HG03108 (cell line): ENCODE data around the gene GCK.
"Not testable (repeated sequence)": the region's sequence is repeated elsewhere in the genome, so short reads cannot be mapped to it uniquely, and the experiment has no call there.

ENCODE experiments used
- ATAC-seq: cut with Tn5 transposase; IDR thresholded peaks from one replicate; pipeline ENCODE4 v1.9.1; 2021; ENCODE audit warnings: moderate library complexity; ENCODE audit not compliant: unreplicated experiment

Gene GCK

DNA sequence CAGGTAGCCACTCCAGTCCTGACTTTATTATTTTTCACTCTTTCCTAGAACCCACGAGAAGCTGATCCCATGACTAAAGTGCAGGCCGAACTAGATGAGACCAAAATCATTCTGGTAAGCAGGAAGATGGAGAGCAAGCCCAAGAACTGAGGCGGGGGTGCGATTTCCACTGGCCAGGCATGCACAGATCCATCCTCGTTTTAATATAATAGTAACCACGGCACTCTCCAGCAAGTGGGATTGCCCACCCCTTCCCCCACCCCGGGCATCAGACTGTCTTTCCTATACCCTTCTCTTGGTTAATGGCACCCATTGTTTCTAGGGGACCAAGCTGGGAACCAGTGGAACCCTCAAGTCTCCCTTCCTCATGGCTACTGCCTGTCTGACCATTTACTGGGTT, 18.8 kb upstream of the GCK start:
- no peak for ATAC-seq

DNA sequence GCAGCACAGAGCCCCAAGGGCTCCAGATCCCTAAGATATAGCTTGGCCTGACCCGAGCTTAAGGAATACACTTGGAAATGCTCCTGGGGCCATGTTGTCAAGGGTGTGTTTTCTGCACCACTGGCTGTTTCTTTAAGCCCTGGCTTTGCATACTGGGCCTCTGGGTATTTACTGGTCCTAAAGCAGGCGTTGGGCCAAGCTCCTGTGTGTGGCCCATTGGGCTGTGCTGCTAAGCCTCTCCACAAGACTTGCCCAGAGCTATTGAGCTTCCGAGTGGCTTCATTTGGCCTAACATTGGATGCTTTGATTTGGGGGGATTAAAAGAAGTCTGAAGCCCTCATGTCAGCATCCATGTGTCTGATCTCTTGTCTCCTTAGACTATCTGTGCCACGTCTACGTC, 16.8 kb upstream of the GCK start:
- no peak for ATAC-seq

- no peak for ATAC-seq
These were observed 12.6 kb upstream of the GCK start for GRCh38 chr7:44201813-44202212.

DNA sequence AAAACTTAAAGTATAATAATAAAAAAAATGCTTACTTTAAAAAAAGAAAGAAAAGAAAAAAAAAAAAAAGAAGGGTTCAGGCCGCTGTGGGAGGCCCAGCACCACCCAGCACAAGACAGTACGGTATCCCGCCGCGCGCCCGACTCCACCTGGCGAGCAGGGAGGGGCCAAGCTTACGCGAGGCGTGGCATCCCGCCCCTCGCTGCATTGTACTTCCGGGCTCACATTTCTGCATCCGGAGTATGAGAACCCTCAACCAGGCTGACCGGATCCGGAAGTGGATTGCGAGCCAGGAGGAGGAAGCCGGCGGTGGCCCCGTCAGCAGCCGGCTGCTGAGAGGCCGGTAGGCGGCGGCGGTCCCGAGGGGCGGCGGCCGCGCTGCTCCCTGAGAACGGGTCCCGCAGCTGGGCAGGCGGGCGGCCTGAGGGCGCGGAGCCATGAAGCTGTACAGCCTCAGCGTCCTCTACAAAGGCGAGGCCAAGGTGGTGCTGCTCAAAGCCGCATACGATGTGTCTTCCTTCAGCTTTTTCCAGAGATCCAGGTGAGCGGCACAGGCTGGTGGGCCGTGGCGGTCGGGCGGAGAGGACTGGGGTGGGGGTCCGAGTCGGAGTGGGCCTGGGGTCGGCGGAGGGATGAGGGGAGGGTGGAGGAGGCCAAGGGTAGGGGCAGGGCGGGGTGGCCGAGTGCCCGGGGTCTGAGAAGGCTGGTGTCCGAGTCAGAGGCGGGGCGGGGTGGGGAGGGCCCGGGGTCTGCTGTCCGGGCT, 11.6 kb upstream of the GCK start, which contains the start of gene YKT6:
YKT6 (plus strand) TSS at position 280 of the 763 bp plus-strand sequence; CDS start at position 438, 158 bp downstream.
- peak; percentile 99 for ATAC-seq

GRCh38 chr7:44200163-44200562, 10.9 kb upstream of the GCK start:
- ATAC-seq = not testable (repeated sequence)

- no peak for ATAC-seq
These were observed 8.2 kb upstream of the GCK start for GRCh38 chr7:44197474-44197873.

DNA sequence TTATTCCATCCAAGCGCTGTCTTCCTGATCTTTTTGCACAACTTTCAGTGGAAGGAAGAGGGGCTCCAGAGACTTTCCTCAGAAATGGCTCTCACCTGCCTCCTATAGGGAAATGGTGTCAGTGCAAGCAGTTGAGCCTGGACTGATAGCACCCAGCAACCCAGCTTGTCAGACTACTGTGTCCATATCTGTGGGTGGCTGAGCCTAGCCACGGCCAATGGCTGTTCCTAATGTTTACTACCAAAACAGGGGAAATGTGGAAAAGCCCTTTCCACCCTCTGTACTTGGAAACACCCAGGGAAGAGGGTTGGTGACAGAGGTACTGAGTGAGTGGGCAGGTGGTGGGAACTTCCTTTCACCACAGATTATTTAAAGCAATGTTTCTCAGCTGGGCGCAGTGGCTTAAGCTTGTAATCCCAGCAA, 7.2 kb upstream of the GCK start:
- ATAC-seq = no peak

GRCh38 chr7:44195889-44196288, 6.7 kb upstream of the GCK start:
- no peak for ATAC-seq

- ATAC-seq = no peak
These were observed 5.4 kb upstream of the GCK start for GRCh38 chr7:44194562-44195145.

DNA sequence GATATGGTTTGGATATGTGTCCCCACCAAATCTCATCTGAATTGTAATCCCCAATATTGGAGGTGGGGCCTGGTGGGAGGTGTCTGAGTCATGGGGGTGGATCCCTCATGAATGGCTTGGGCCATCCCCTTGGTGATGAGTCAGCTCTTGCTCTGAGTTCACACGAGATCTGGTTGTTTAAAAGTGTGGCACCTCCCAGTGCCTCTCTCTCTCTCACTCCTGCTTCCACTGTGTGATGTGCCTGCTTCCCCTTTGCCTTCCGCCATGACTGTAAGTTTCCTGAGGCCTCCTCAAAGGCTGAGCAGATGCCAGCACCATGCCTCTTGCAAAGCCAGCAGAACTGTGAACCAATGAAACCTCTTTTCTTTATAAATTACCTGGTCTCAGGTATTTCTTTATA, 4.8 kb upstream of the GCK start:
- ATAC-seq = no peak

DNA sequence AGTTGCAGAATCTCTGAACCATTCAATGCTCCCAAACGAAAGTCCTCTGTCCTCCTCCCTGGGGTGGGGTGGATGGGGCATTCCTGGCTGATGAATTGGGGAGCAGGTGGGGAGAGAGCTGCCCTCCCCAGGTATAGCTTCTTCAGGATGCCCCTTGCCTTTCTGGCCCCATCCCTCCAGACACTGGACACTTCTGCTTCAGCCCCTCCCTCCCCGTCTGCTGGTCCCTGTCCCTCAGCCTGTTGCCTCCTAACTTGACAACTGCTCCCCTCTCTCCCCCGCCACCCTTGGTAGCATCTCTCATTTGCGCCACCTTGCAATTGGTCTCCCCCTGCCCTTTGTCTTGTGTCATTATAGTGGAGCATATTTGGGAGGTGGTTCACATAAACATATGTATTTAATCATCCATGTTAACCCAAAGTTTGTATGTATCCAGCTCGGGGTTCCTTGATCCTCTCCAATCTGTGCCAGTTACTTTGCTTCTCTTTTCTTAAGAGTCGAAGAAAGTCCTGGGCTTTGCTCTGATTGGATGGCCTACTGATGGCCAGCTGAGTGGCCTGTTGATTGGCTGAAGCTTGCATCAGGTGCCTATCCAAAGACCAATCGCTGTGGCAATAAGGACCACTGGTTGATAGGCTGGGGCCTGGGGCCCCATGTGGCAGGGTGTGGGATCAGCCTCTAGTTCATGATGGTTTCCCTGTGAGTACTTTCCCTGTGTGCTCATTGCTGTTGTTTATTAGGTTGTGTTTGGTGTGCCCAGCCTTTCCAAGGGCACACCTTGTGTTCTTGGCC, 4.0 kb upstream of the GCK start:
- no peak for ATAC-seq

- ATAC-seq = no peak
These were observed 1.9 kb upstream of the GCK start for GRCh38 chr7:44191171-44191570.

DNA sequence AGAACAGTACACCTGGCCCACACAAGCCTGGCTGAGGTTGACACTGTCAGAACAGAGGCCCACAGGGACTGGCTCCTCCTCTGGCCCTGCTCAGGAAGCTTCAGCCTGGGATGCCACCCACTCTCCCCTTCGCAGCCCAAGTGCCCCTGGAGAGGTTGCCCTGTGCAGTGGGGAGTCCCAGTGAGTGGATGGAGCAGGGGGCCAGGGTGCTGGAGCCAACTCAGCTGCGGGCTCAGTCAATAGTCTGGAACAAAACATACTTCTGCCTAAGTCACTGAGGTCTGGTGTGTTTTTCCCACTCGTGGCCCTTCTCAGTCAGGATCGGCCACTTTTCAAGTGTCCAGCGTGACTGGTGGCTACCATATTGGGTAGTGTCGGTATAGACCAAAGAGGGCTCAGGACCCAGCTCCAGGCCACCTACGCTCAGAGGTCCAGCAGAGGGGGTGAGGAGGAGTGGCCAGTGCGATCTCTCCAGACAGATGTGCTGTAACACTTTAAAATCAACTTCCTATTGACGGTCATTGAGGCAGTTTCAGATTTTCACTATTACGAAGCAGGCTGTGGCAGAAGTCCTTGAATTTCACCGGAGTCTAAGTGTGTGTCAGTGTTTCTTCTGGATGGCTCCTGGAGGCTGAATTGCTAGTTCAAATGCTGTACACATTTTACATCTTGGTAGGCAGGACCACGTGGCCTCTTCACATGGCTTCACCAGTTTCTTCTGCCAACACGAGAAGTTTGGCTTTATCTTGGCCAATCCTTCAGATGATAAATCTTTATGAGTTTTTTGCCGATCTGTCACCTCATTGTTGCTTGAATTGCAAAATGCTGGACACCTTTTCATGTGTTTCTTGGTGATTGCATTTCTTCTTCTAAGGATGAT, 994 bp upstream of the GCK start:
- ATAC-seq = no peak

- no peak for ATAC-seq
These were observed 586 bp downstream of the GCK start for GRCh38 chr7:44188480-44189225.

- ATAC-seq = no peak
These were observed 1.4 kb downstream of the GCK start for GRCh38 chr7:44187636-44188416.

GRCh38 chr7:44186736-44187135, 2.5 kb downstream of the GCK start:
- ATAC-seq = no peak

GRCh38 chr7:44185729-44186128, 3.5 kb downstream of the GCK start:
- no peak for ATAC-seq

DNA sequence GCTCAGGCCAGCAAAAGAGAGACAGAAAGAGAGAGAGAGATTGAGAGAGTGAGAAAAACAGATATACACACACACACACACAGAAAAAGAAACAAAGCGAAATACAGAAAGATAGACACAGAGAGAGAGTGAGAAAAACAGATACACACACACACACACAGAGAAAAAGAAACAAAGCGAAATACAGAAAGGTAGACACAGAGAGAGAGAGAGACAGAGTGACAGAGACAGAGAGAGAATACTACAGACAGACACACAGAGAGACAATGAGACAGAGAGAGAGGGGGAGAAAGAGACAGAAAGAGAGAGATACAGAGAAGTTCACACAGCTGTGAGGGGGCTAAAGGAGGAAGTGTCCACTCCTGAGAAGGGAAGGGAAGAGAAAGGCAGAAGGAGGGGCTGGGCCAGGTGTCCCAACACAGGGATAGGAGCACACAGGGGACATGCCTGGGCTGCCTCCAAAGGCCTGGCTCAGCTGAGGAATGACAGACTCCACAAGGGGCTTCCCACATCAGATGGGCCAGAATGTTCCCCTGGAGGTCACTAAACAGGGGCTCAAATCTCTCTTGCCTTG, 4.3 kb downstream of the GCK start:
- ATAC-seq = no peak
